GM12875 (cell line): ENCODE data around the gene SCUBE1.

ENCODE experiments used
- H3K4me3 ChIP-seq: one replicate; pipeline ENCODE4 v1.5.1; 2011; ENCODE audit warnings: low read depth, low read length, control low read depth
- CTCF ChIP-seq: IDR thresholded peaks from 2 replicates; pipeline ENCODE4 v1.5.1; 2011; ENCODE audit warnings: low read depth, mild to moderate bottlenecking, control low read depth, inconsistent platforms, low read length, moderate library complexity, borderline replicate concordance; ENCODE audit not compliant: insufficient read depth

SCUBE1 gene

DNA sequence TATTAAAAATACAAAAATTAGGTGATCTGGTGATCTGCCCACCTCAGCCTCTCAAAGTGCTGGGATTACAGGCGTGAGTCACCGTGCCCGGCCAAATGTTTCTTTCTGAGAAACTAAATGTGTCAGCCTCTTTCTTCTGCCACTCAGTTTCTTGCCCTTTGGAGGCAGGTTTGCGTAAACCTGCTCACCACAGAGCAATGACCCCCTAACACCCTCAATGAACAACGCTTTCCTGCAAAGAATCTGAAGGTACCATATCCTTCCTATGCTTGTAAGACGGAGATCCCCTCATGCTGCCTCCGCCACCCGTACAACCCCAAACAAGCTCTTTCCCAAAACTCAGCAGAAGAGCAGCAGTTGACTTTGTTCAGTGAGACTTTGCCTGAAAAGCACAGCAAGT lies 117.6 kb downstream of the SCUBE1 start:
- no peak overlapping the region for H3K4me3 ChIP-seq
- no peak for TF ChIP-seq CTCF

GRCh38 chr22:43222987-43223386 lies 120.2 kb downstream of the SCUBE1 start:
- no peak overlapping the region for H3K4me3 ChIP-seq
- no peak for TF ChIP-seq CTCF

DNA sequence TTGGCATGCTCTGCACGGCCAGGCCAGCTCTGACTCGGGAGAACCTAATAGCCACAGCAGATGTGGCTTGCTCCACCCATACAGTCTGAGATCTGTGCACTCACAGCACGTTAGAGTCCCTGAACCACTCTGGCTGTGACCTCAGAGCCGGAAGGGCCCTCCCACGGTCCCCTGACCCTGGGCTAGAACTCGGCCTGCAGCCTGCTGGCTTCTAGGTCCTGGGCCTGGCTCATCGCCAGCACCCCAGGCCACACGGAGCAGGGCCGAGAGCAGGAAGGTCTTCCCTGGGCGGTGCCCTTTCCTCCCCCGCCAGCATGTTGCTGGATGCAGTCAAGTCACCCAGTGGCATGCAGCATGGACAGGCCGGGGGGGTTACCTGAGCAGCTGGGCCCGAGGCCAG lies 120.9 kb downstream of the SCUBE1 start:
- TF ChIP-seq CTCF, result no peak
- no peak overlapping the region for H3K4me3 ChIP-seq

- TF ChIP-seq CTCF, result no peak
- H3K4me3 ChIP-seq, result no peak overlapping the region
These were observed 122.4 kb downstream of the SCUBE1 start for GRCh38 chr22:43220625-43221380.

- no peak overlapping the region for H3K4me3 ChIP-seq
- TF ChIP-seq CTCF, result no peak
These were observed 124.4 kb downstream of the SCUBE1 start for GRCh38 chr22:43218786-43219185.

GRCh38 chr22:43217285-43218030 lies 125.7 kb downstream of the SCUBE1 start:
- no peak overlapping the region for H3K4me3 ChIP-seq
- TF ChIP-seq CTCF, result no peak

DNA sequence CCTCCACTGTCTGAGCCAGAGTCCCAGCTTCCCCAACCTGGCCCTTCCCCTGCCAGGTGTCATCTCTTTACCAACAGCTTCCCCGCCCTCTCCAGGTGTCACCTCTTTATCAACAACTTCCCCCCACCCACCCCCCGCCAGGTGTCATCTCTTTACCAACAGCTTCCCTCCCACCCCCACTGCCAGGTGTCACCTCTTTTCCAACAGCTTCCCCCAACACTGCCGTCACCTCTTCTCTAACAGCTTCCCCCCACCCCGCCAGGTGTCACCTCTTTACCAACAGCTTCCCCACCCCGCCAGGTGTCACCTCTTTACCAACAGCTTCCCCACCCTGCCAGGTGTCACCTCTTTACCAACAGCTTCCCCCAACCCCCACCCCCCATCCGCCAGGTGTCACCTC lies 126.4 kb downstream of the SCUBE1 start:
- TF ChIP-seq CTCF, result no peak

More for the DNA sequence above, 126.4 kb downstream of the SCUBE1 start:
- H3K4me3 ChIP-seq, result no peak overlapping the region
